Natural killer cell treated with Interleukin-12 subunit alpha and Interleukin-12 subunit beta and Interleukin-15 and Interleukin-18, amount 100 ng/mL, for 72 hours (primary cell): Measurements from ENCODE around the gene SPTLC3. TPM values are rescaled to one million over a fixed set of nuclear protein-coding genes. Genes with fewer than 3 reads are reported as not detected.
"Not testable (repeated sequence)": the region's sequence is repeated elsewhere in the genome, so short reads cannot be mapped to it uniquely, and the experiment has no call there.

Source experiments
- ATAC-seq, 2 donors: fragments of 150-1000 bp; cut with Tn5 transposase in 1 of 2; sonication (Bioruptor Pico), chemical (Tn5 transposase) in 1 of 2; 2 replicates each; pipeline ENCODE4 v1.10.0; 2021
- DNase-seq: peaks from one replicate; pipeline ENCODE4 v3.0.0; 2022; ENCODE audit warnings: low spot score
- H3K27ac Mint-ChIP-seq, 2 donors: 1 replicate in 1 of 2; 2 replicates in 1 of 2; pipeline ENCODE4 v1.8.0; 2022; ENCODE audit warnings: mixed read lengths in 2 of 2, mild to moderate bottlenecking in 1 of 2, moderate library complexity in 1 of 2
- H3K27me3 Mint-ChIP-seq, 2 donors: 1 replicate in 1 of 2; 2 replicates in 1 of 2; pipeline ENCODE4 v1.8.0; 2022; ENCODE audit warnings: mixed read lengths in 2 of 2
- H3K36me3 Mint-ChIP-seq: one replicate; pipeline ENCODE4 v1.8.0; 2022; ENCODE audit warnings: mixed read lengths
- H3K4me1 Mint-ChIP-seq, 2 donors: 1 replicate in 1 of 2; 2 replicates in 1 of 2; pipeline ENCODE4 v1.8.0; 2022; ENCODE audit warnings: low read depth in 2 of 2, mixed read lengths in 2 of 2, mild to moderate bottlenecking in 1 of 2
- H3K4me3 Mint-ChIP-seq: one replicate; pipeline ENCODE4 v1.8.0; 2022; ENCODE audit warnings: mixed read lengths
- H3K9me3 Mint-ChIP-seq: 2 replicates; pipeline ENCODE4 v1.8.0; 2022; ENCODE audit warnings: mixed read lengths
- total RNA-seq, 2 donors: library from RNA; stranded (reverse); gene quantifications; one replicate each; pipeline ENCODE4 v1.2.3, GENCODE V29; 2022

The SPTLC3 gene
- total RNA-seq, 2 donors from 2014 or later, result not detected

DNA sequence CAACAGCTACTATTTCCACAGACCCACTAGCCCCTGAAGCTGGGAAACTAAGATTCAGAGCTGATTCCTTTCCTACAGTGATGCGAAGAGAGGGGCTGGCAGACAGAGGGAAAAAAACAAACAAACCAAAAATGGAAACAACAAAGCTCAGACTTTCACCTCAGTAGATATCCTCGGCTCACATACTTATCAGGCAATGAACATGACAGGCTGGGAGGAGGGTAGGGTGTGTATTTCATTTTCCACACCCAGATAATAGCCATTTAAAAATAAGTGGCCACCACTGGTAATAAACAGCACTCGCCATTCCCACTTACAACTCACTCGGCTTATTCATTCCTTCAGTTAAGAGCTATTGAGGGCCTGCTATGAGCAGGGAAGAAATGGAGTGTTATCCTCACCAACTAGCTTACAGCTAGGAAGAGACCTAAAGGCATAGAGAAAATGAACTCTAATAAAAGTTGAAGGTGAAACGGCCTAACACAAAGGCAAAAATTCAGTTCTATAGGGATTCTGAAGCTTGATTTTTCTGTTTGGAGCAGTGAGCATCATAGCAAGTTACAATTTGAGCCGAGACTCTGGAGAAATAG, 32.0 kb upstream of the SPTLC3 start:
- Mint-ChIP-seq H3K36me3 (no peaks in the 10 kb centered on the region), H3K4me3 (no peak overlapping the region), H3K9me3 (no peaks in the 10 kb centered on the region), H3K27me3 (peaks cover 7 to 21% of the 10 kb centered on the region in 2 donors), H3K4me1 (no peaks in the 10 kb centered on the region), H3K27ac (no peak overlapping the region)
- DNase-seq (no peak), ATAC-seq (no peak)

DNA sequence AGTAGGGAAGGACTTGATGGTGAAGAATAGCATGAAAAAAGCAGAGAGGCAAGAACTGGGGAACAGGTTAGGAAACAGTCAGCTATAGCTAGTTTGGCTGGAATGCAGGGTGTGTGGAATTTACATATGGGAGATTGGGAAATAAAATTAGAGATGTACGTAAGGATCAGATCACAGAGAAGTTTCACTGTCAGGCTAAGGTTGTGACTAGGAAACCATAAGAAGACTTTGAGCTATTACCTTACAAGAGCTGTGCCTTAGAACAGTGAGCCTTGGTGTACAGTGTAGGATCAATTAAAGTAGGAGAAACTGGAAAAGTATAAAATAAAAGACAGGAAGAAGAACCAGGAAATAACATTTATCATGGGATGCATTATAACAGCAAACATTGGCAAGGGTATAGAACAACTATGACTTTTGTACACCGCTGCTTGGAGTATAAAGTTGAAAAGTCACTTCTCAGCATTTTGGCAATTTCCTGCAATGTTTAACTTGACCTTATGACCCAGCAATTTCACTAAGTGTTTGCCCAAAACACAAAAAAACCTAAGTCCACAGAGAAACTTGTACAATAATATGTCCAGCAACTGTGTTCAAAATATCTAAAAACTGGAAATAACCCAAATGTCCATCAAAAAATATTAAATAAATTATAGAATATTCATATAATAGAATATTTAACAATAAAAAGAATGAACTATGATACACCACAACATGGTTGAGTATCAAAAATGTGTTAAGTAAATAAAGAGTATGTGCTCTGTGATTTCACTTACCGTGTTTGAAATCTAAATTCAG, 31.2 kb upstream of the SPTLC3 start:
- no peaks in the 10 kb centered on the region for H3K9me3 Mint-ChIP-seq
- no peak for DNase-seq
- peaks cover 7 to 21% of the 10 kb centered on the region in 2 donors for H3K27me3 Mint-ChIP-seq
- H3K4me1 Mint-ChIP-seq, result no peaks in the 10 kb centered on the region
- no peak for ATAC-seq
- H3K27ac Mint-ChIP-seq, result no peak overlapping the region
- no peak overlapping the region for H3K4me3 Mint-ChIP-seq
- H3K36me3 Mint-ChIP-seq, result no peaks in the 10 kb centered on the region

DNA sequence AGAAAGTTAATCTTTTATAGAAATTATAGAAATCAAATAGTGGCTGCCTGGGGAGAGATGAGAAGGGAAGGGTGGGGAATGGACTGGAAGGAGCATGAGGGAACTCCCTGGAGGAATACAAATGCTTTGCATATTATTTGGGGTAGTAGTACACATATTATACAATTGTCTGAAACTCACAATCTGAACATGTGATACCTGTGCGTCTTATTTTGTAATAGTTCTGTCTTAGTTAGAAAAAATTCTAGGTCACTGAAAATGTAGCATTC, 30.7 kb upstream of the SPTLC3 start:
- no peak overlapping the region for H3K4me3 Mint-ChIP-seq
- H3K27ac Mint-ChIP-seq, result no peak overlapping the region
- H3K4me1 Mint-ChIP-seq, result no peaks in the 10 kb centered on the region
- H3K27me3 Mint-ChIP-seq, result peaks cover 7 to 21% of the 10 kb centered on the region in 2 donors
- DNase-seq (no peak), ATAC-seq (no peak)
- H3K36me3 Mint-ChIP-seq, result no peaks in the 10 kb centered on the region
- no peaks in the 10 kb centered on the region for H3K9me3 Mint-ChIP-seq

DNA sequence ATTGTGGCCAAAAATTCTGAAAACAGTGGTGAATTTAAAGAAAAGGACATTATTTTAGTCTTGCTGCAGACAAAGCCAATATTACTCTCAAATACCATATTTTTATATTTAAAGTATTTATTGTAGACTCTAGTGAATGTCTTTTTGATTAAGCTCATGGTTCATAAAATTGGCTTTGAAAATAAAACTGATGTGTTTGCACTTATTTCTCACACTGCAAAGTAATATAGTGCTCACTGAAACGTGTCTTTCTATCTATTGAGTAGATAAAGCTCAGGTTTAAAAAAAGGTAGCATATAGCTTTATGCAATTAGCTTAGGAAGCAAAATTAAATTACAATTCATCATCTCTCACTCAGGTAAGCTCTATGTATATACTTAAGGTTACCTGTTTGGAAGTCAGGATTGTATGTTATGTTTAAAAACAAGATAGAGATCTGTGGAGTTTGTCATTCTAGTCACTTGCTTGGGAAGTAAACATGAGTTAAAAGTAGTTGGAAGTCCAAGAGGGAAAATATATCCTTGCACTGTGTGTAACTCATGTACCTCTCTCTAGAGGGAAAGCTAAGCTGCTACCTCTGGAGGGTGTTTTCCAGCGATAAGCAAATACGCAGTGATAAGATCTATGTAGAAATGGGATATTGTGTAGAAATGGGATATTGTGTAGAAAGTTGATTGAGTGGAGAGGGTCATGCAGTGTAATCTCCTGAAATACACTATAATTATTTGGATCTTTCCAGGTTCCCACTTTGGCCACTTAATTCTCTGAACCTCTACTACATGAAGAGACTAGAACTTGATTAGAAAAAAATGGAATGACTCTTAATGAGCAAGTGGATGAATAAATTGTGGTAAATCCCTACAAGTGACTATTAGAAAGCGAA, 29.9 kb upstream of the SPTLC3 start:
- no peak for ATAC-seq
- H3K27me3 Mint-ChIP-seq, result peaks cover 7 to 21% of the 10 kb centered on the region in 2 donors
- H3K27ac Mint-ChIP-seq, result no peak overlapping the region
- H3K4me3 Mint-ChIP-seq, result no peak overlapping the region
- no peaks in the 10 kb centered on the region for H3K9me3 Mint-ChIP-seq
- no peak for DNase-seq
- H3K4me1 Mint-ChIP-seq, result no peaks in the 10 kb centered on the region
- no peaks in the 10 kb centered on the region for H3K36me3 Mint-ChIP-seq

DNA sequence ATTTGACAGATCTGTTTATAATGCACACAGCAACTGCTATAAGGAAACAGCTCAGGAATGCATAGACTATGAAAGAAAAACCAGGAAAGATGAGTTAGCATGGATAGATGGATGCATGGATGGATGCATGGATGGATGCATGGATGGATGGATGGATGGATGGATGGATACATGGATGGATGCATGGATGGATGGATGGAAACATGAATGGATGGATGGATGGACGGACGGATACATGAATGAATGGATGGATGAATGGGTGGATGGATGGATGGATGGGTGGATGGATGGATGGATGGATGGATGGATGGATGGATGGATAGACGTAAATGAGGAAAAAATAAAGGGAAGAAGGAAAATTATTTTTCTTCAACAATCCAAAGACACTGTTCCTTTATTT, 29.1 kb upstream of the SPTLC3 start:
- not testable (repeated sequence) for H3K4me1 Mint-ChIP-seq, H3K36me3 Mint-ChIP-seq, H3K4me3 Mint-ChIP-seq, ATAC-seq, H3K27ac Mint-ChIP-seq, DNase-seq, H3K9me3 Mint-ChIP-seq
- peaks cover 7 to 18% of the 10 kb centered on the region in 2 donors for H3K27me3 Mint-ChIP-seq

DNA sequence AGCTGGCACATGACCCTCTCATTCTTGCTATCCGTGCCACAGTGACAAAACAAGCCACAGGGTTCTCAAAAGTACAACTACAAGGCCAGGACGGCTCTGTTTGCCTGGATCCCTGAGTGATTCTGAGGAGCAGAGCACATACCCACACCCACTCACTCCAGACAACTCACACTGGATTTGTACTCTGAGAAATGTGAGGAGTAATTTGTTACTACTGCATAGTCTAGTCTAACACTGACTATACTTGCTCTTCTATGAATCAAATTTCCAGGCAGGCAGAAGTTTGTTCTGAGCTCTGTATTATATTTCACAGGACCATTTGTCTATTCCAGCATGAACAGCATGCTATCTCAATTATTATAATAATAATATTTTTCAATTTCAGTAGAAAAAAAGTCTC, 26.7 kb upstream of the SPTLC3 start:
- Mint-ChIP-seq H3K27ac (no peak overlapping the region), H3K4me3 (no peak overlapping the region), H3K27me3 (peaks cover 4 to 15% of the 10 kb centered on the region in 2 donors), H3K36me3 (no peaks in the 10 kb centered on the region), H3K9me3 (no peaks in the 10 kb centered on the region), H3K4me1 (no peaks in the 10 kb centered on the region)
- DNase-seq (no peak), ATAC-seq (no peak)

DNA sequence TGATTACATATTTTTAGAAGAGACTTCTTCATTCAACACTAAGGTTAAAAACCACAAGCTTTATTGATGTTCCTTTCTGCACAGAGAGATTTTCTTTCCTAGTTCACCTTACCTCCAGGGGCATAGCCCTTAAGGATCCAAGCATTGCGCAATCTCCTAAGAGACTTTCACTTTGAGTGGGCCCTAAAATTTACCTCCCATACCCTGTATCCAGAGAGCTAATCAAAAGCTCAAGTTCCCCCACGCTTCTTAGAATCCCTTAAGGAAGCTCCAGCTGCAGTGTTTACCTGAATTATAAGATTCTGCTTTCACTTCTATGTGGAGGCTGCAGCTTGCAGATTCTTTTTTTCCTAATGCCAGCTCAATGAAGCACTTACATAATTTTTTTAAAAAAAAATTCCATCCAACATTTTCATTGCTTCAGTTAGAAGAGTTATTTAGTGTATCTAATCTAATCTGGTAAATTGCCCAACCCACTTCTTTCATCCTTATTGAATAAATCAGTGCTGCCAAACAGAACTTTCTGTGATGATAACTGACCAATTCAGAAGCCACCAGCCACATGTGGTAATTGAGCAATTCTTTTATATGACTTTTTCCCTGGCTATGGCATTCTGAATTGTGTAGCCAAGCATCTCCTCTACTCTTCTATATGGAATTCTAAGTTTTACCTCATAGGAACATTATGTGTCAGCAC, 24.6 kb upstream of the SPTLC3 start:
- H3K4me1 Mint-ChIP-seq, result no peaks in the 10 kb centered on the region
- H3K27ac Mint-ChIP-seq, result no peak overlapping the region
- DNase-seq, result no peak
- no peaks in the 10 kb centered on the region for H3K9me3 Mint-ChIP-seq
- no peak for ATAC-seq
- no peak overlapping the region for H3K4me3 Mint-ChIP-seq
- peaks cover 0 to 11% of the 10 kb centered on the region in 2 donors for H3K27me3 Mint-ChIP-seq
- H3K36me3 Mint-ChIP-seq, result no peaks in the 10 kb centered on the region

DNA sequence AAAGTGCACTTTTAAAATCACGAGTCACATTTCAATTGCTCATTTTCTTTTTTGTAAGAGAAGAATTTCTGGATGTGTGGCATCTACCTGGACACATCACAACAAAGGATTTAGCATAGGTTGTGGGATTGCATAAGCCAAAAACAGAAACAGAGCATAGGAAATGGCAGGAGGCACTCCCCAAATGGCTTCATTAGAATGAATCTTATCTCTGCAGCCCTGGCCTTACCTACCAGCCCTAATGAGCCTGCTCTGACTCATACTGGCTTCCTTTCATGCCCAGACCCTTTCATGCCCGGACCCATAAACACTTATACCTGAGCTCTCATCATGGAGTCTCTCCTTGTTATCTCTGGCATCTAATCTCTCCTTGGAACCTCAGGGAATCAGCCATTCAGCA, 23.9 kb upstream of the SPTLC3 start:
- Mint-ChIP-seq H3K27ac (no peak overlapping the region), H3K36me3 (no peaks in the 10 kb centered on the region), H3K4me3 (no peak overlapping the region), H3K4me1 (no peaks in the 10 kb centered on the region), H3K9me3 (no peaks in the 10 kb centered on the region), H3K27me3 (peaks cover 0 to 7% of the 10 kb centered on the region in 2 donors)
- no peak for ATAC-seq
- DNase-seq, result no peak

DNA sequence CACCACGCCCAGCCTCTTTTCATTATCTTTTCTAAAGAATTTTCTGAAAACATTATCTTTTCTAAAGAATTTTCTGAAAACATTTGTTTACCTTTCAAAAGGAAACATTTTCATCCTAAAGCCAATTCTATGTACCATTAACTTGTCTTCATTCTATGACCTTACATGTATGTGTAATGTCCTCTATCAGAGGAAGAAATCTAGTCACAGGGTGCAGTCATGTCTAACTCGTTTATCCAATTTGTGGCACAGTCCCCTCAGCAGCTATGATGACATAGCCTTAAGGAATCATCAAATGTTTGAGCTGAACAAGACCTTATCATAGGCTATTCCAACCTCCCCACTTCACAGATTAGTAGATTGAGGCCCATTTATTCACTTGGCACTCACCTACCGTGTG, 21.5 kb upstream of the SPTLC3 start:
- H3K4me3 Mint-ChIP-seq, result no peak overlapping the region
- no peak for ATAC-seq
- H3K36me3 Mint-ChIP-seq, result no peaks in the 10 kb centered on the region
- peaks cover 0 to 7% of the 10 kb centered on the region in 2 donors for H3K27me3 Mint-ChIP-seq
- no peaks in the 10 kb centered on the region for H3K9me3 Mint-ChIP-seq
- H3K27ac Mint-ChIP-seq, result no peak overlapping the region
- H3K4me1 Mint-ChIP-seq, result no peaks in the 10 kb centered on the region
- no peak for DNase-seq

DNA sequence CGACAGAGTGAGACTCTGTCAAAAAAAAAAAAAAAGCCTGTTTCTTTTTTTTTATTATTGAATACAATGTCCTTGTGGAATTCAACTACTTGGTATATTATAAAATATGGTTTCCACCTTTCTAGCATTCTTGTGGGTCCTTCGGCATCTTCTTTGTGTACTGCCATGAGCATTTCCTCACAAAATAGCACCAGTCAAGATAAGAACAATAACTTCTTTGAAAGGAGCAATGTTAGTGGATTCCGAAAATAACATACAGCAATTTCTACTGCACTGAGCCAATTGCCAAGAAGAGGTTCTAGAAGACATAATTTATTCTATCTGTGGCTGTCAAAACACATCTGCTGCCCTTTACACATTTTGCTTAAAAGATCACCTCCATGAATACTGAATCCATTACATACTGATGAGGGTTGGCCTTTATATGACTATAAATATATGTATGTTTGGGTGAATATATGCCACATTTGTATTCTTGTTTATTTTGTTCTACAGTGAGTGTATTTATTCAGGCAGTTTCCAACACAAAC, 19.1 kb upstream of the SPTLC3 start:
- H3K9me3 Mint-ChIP-seq, result no peaks in the 10 kb centered on the region
- no peak overlapping the region for H3K4me3 Mint-ChIP-seq
- no peak for DNase-seq
- H3K36me3 Mint-ChIP-seq, result no peaks in the 10 kb centered on the region
- no peaks in the 10 kb centered on the region for H3K4me1 Mint-ChIP-seq
- H3K27me3 Mint-ChIP-seq, result peaks cover 0 to 7% of the 10 kb centered on the region in 2 donors
- no peak for ATAC-seq
- no peak overlapping the region for H3K27ac Mint-ChIP-seq

DNA sequence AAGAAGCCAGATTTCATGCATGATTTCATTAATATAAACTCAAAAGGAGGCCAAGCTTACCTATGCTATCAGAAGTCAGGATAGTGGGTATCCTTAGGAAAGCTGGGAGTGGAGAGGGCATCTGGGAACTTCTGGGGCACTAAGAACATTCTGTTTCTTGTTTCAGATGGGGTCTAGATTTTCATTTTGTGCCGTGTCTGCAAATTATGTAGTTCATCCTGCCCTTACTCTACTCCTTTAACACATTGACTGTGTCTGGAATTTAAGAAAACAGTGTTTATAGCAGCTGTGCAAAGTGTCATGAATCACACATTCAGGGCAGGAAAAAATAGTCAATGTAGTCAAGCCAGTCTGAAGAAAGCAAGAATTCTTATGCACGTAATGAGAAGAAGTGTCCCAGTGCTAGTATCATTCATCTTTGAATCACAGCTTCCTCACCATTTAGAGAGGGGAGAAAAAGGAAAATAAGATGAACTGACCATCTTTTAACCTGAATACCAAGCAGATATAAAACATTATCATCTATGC, 11.6 kb upstream of the SPTLC3 start:
- Mint-ChIP-seq H3K4me3 (no peak overlapping the region), H3K36me3 (no peaks in the 10 kb centered on the region), H3K27me3 (peaks cover 0 to 4% of the 10 kb centered on the region in 2 donors), H3K9me3 (no peaks in the 10 kb centered on the region), H3K4me1 (no peaks in the 10 kb centered on the region), H3K27ac (no peak overlapping the region)
- no peak for ATAC-seq
- DNase-seq, result no peak

DNA sequence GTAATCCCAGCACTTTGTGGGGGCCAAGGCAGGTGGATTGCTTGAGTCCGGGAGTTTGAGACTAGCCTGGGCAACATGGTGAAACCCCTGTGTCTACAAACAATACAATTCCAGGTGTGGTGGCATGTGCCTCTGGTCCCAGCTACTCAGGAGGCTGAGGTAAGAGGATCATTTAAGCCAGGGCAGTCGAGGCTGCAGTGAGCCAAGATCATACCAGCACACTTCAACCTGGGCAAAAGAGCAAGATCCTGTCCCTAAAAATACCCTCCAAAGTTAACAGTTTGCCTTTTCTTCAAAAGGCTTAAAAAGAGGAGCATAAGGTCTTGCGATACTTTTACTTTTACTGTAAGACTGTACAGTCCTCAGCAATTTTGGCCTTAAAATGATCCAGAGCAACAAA, 10.7 kb upstream of the SPTLC3 start:
- DNase-seq, result no peak
- Mint-ChIP-seq H3K36me3 (no peaks in the 10 kb centered on the region), H3K27ac (no peak overlapping the region), H3K9me3 (no peaks in the 10 kb centered on the region), H3K4me3 (no peak overlapping the region), H3K27me3 (peaks cover 0 to 4% of the 10 kb centered on the region in 2 donors), H3K4me1 (no peaks in the 10 kb centered on the region)
- ATAC-seq, result no peak

DNA sequence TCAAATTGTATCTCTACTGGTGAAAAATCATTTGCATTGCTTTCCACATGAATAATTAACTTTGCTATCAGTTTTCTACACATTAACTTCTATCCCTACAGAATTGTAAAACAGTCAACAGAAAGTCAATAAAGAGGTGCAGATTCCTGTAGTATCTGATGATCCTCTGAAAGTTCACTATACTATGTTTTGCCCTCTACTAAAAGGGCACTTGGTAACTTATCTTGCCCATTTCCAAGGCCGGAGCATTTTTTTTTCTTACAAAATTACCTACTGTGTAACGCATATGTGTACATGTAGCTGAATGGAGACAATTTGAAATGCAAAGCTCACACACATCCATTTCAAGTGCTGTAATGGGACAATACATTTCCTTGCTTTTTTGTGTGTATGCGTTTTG, 9.6 kb upstream of the SPTLC3 start:
- ATAC-seq (no peak), DNase-seq (no peak)
- H3K9me3 Mint-ChIP-seq, result no peaks in the 10 kb centered on the region
- no peak overlapping the region for H3K27ac Mint-ChIP-seq
- H3K36me3 Mint-ChIP-seq, result no peaks in the 10 kb centered on the region
- H3K4me3 Mint-ChIP-seq, result no peak overlapping the region
- peaks cover 0 to 4% of the 10 kb centered on the region in 2 donors for H3K27me3 Mint-ChIP-seq
- no peaks in the 10 kb centered on the region for H3K4me1 Mint-ChIP-seq
